ENCODE data around the gene TEX11. TPM values are rescaled to one million over a fixed set of nuclear protein-coding genes. Genes with fewer than 3 reads are reported as not detected.
"Not testable (repeated sequence)": the region's sequence is repeated elsewhere in the genome, so short reads cannot be mapped to it uniquely, and the experiment has no call there.

TEX11 gene
- total RNA-seq, 1 donor from 2014 or later = not detected

DNA sequence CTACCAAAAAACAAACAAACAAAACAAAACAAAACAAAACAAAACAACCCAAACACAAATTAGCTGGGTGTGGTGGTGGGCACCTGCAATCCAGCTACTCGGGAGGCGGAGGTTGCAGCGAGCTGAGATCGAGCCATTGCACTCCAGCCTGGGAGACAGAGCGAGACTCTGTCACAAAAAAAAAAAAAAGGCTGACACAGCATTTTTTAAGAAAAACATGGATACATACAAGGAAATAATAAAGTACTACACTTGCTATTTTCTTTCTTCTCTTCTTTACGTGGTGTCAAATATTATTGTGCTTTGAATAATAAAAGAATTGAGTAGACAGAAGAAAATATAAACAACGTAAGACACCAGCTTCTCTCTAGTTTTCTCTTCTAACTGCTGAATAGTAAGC, 73.9 kb downstream of the TEX11 start:
- TF ChIP-seq CTCF (IDR thresholded peaks at IDR 0.05; ENCODE audit: insufficient read depth, low read length, severe bottlenecking) = no peak
- H3K36me3 ChIP-seq (ENCODE audit: control insufficient read depth, insufficient read depth, low read length) = no peaks in the 10 kb centered on the region
- DNase-seq (ENCODE audit: low read depth) (no peak), FAIRE-seq (no peak)
- no peak overlapping the region for H3K4me3 ChIP-seq (ENCODE audit: low read depth, low read length)
- H3K27me3 ChIP-seq (ENCODE audit: control insufficient read depth, insufficient read depth, low read length) = no peaks in the 10 kb centered on the region

DNA sequence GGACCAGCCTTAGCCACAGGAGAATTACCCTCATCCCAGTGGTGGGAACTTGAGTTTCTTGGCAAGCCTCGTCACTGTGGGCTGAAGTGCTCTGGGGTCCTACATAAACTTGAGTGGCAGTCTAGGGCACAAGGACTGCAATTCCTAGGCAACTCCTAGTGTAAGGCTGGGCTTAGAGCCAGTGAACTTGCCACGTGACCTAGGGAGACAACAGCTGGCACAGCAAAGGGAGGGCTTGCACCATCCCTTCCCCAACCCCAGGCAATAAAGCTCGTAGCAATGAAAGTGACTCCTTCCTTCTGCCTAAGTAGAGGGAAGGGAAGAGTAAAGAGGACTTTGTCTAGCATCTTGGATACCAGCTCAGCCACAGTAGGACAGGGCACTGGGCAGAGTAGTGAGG, 81.8 kb downstream of the TEX11 start:
- H3K4me3 ChIP-seq (ENCODE audit: low read depth, low read length) = no peak overlapping the region
- no peak for FAIRE-seq
- no peaks in the 10 kb centered on the region for H3K27me3 ChIP-seq (ENCODE audit: control insufficient read depth, insufficient read depth, low read length)
- TF ChIP-seq CTCF (IDR thresholded peaks at IDR 0.05; ENCODE audit: insufficient read depth, low read length, severe bottlenecking) = no peak
- H3K36me3 ChIP-seq (ENCODE audit: control insufficient read depth, insufficient read depth, low read length) = no peaks in the 10 kb centered on the region
- DNase-seq (ENCODE audit: low read depth) = no peak

DNA sequence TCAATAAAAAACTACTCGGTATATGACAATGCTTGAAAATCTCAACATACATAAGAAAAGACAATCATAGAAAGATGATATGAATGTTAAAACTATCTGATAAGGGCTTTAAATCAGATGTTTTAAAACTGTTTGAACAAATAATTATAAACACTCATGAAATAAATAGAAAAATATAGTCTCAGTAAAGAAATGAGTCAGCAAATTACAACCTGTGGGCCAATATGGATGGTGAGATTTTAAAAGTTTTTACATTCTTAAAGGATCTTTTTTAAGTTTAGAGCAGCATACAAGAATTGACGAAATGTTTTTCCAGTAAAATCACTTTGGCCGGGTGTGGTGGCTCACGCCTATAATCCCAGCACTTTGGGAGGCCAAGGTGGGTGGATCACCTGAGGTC, 83.1 kb downstream of the TEX11 start:
- Histone ChIP-seq H3K36me3 (ENCODE audit: control insufficient read depth, insufficient read depth, low read length) (no peaks in the 10 kb centered on the region), H3K27me3 (ENCODE audit: control insufficient read depth, insufficient read depth, low read length) (no peaks in the 10 kb centered on the region), H3K4me3 (ENCODE audit: low read depth, low read length) (no peak overlapping the region)
- DNase-seq (ENCODE audit: low read depth) (no peak), FAIRE-seq (no peak)
- TF ChIP-seq CTCF (IDR thresholded peaks at IDR 0.05; ENCODE audit: insufficient read depth, low read length, severe bottlenecking) = no peak

- Histone ChIP-seq H3K36me3 (ENCODE audit: control insufficient read depth, insufficient read depth, low read length) (no peaks in the 10 kb centered on the region), H3K27me3 (ENCODE audit: control insufficient read depth, insufficient read depth, low read length) (no peaks in the 10 kb centered on the region), H3K4me3 (ENCODE audit: low read depth, low read length) (no peak overlapping the region)
- no peak for TF ChIP-seq CTCF (IDR thresholded peaks at IDR 0.05; ENCODE audit: insufficient read depth, low read length, severe bottlenecking)
- FAIRE-seq = no peak
- DNase-seq (ENCODE audit: low read depth) = no peak
These were observed 99.3 kb downstream of the TEX11 start for GRCh38 chrX:70808942-70809940.

- no peak for DNase-seq (ENCODE audit: low read depth)
- no peak for FAIRE-seq
- H3K36me3 ChIP-seq (ENCODE audit: control insufficient read depth, insufficient read depth, low read length) = no peaks in the 10 kb centered on the region
- H3K4me3 ChIP-seq (ENCODE audit: low read depth, low read length) = no peak overlapping the region
- TF ChIP-seq CTCF (IDR thresholded peaks at IDR 0.05; ENCODE audit: insufficient read depth, low read length, severe bottlenecking) = no peak
- H3K27me3 ChIP-seq (ENCODE audit: control insufficient read depth, insufficient read depth, low read length) = no peaks in the 10 kb centered on the region
These were observed 102.4 kb downstream of the TEX11 start for GRCh38 chrX:70806081-70806480.

DNA sequence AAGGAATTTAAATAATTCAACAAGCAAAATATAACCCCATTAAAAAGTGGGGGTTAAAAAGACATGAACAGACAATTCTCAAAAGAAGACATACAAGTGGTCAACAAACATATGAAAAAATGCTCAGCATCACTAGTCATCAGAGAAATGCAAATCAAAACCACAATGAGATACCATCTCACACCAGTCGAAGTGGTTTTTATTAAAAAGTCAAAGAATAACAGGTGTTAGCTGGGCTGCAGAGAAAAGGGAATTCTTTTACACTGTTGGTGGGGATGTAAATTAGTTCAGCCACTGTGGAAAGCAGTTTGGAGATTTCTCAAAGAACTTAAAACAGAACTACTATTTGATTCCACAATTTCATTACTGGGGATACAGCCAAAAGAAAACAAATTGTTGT, 111.8 kb downstream of the TEX11 start:
- H3K27me3 ChIP-seq (ENCODE audit: control insufficient read depth, insufficient read depth, low read length); H3K36me3 ChIP-seq (ENCODE audit: control insufficient read depth, insufficient read depth, low read length); FAIRE-seq: not testable (repeated sequence)

More for the DNA sequence above, 111.8 kb downstream of the TEX11 start:
- DNase-seq (ENCODE audit: low read depth); H3K4me3 ChIP-seq (ENCODE audit: low read depth, low read length): not testable (repeated sequence)

All from bronchial epithelial cell (primary cell).